GM12878 (cell line): ENCODE results near the gene SSBP3.

Source experiments
- CTCF ChIP-seq, 3 experiments: IDR thresholded peaks in 2 of 3; conservative IDR thresholded peaks in 1 of 3; 2 replicates each; pipeline ENCODE4 v1.5.1; 2011; ENCODE audit warnings: low read depth in 3 of 3, low read length in 3 of 3, mild to moderate bottlenecking in 3 of 3, control low read depth in 2 of 3, moderate library complexity in 2 of 3, inconsistent platforms in 1 of 3, mixed read lengths in 1 of 3; ENCODE audit not compliant: control insufficient read depth in 2 of 3, insufficient read depth in 1 of 3; ENCODE audit errors: extremely low read depth in 1 of 3
- FOS ChIP-seq: IDR thresholded peaks from 3 replicates; pipeline ENCODE4 v1.6.1; 2011; ENCODE audit warnings: borderline replicate concordance; ENCODE audit not compliant: insufficient read length; ENCODE audit errors: extremely low read depth
- FOXM1 ChIP-seq: IDR thresholded peaks from 2 replicates; pipeline ENCODE4 v1.6.1; 2012; ENCODE audit warnings: low read depth, mild to moderate bottlenecking, inconsistent platforms, low read length, moderate library complexity
- POLR2A ChIP-seq: IDR thresholded peaks from 2 replicates; pipeline ENCODE4 v1.6.1; 2011; ENCODE audit warnings: low read depth, mild to moderate bottlenecking, low read length
- RB1 ChIP-seq: fragments of 450-650 bp; formaldehyde crosslinking; IDR thresholded peaks from 2 replicates; pipeline ENCODE4 v1.6.1; 2017; ENCODE audit warnings: mild to moderate bottlenecking, borderline replicate concordance
- RFX5 ChIP-seq: IDR thresholded peaks from 2 replicates; pipeline ENCODE4 v1.6.1; 2011; ENCODE audit warnings: low read depth, low read length, improper control_type of control experiment
- SRF ChIP-seq, 2 experiments: IDR thresholded peaks; 2 replicates each; pipeline ENCODE4 v1.6.1; 2011; ENCODE audit warnings: low read depth in 2 of 2, low read length in 2 of 2, mild to moderate bottlenecking in 1 of 2, moderate library complexity in 1 of 2
- TF ChIP-seq, protein P1 (sequence below): IDR thresholded peaks from 2 replicates; pipeline ENCODE4 v1.6.1; 2012; ENCODE audit warnings: low read length, inconsistent platforms

GRCh38 chr1:54253480-54253879 lies 152.7 kb downstream of the SSBP3 start:
- TF ChIP-seq CTCF (IDR thresholded peaks at IDR 0.05 in 2 of 3, conservative IDR thresholded peaks at IDR 0.05 in 1 of 3; ENCODE audit: control insufficient read depth in 2 of 3, extremely low read depth in 1 of 3, insufficient read depth in 1 of 3, low read depth in 3 of 3, low read length in 3 of 3) (no peak), POLR2A (no peak), FOXM1 (no peak), RB1 (no peak), RFX5 (no peak), SRF (IDR thresholded peaks at IDR 0.05; ENCODE audit: low read depth in 2 of 2, low read length in 2 of 2) (no peak), FOS (no peak)
- TF ChIP-seq, protein P1, sequence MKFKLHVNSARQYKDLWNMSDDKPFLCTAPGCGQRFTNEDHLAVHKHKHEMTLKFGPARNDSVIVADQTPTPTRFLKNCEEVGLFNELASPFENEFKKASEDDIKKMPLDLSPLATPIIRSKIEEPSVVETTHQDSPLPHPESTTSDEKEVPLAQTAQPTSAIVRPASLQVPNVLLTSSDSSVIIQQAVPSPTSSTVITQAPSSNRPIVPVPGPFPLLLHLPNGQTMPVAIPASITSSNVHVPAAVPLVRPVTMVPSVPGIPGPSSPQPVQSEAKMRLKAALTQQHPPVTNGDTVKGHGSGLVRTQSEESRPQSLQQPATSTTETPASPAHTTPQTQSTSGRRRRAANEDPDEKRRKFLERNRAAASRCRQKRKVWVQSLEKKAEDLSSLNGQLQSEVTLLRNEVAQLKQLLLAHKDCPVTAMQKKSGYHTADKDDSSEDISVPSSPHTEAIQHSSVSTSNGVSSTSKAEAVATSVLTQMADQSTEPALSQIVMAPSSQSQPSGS: no peak
